Activated T-cell treated with anti-CD3 and anti-CD28 coated beads for 24 hours (primary cell): ENCODE measurements around the gene MAP3K2.
"Not testable (repeated sequence)": the region's sequence is repeated elsewhere in the genome, so short reads cannot be mapped to it uniquely, and the experiment has no call there.

ENCODE experiments used
- DNase-seq: peaks from one replicate; pipeline ENCODE4 v3.0.0-alpha.2; 2020; ENCODE audit warnings: low read depth

The MAP3K2 gene

DNA sequence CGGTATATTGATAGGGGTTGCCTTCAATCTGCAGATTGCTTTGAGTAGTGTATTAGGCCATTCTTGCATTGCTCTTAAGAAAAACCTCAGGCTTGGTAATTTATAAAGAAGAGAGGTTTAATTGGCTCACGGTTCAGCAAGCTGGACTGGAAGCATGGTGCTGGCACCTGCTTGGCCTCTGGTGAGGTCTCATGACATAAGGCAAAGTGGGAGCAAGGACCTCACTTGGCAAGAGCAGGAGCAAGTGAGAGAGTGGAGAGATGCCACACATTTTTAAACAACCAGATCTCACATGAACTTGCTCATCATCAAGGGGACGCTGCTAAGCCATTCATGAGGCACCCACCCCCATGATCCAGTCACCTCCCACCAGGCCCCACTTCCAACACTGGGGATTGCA lies 4.9 kb downstream of the MAP3K2 start:
- no peak for DNase-seq

GRCh38 chr2:127381762-127382161 lies 6.0 kb downstream of the MAP3K2 start:
- DNase-seq: peak; percentile 36

GRCh38 chr2:127379712-127380355 lies 7.9 kb downstream of the MAP3K2 start:
- no peak for DNase-seq

DNA sequence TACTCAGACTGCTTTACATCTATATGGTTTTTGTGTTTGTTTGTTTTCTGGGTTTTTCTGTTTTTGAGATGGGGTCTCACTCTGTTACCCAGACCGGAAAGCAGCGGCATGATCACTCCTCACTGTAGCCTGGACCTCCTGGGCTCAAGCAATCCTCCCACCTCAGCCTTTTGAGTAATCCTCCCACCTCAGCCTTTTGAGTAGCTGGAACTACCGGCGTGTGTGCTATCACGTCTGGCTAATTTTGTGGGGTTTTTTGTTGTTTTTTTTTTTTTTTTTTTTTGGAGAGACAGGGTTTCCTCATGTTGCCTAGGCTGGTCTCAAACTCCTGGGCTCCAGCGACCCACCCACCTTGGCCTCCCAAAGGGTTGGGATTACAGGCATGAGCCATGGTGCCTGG lies 9.1 kb downstream of the MAP3K2 start:
- no peak for DNase-seq

GRCh38 chr2:127377262-127377661 lies 10.5 kb downstream of the MAP3K2 start:
- no peak for DNase-seq

DNA sequence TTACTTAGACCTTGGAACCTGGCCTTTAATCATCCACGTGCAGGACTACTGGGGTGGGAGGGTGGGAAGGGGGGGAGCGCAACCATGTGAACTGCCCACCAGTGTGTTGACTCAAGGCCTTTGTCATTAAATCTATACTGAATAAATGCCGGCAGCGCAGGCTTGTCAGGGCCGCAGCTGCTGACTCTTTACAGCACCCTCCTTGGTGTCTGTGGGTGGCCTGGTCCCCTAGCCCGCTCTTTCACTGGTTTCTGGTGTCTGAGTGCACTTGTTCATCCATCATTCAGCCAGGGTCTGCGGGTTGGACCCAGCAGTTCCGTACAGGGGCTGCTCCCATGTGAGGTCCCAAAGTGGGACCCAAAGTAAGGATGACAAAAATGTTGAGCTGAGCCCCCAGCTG lies 11.5 kb downstream of the MAP3K2 start:
- no peak for DNase-seq

DNA sequence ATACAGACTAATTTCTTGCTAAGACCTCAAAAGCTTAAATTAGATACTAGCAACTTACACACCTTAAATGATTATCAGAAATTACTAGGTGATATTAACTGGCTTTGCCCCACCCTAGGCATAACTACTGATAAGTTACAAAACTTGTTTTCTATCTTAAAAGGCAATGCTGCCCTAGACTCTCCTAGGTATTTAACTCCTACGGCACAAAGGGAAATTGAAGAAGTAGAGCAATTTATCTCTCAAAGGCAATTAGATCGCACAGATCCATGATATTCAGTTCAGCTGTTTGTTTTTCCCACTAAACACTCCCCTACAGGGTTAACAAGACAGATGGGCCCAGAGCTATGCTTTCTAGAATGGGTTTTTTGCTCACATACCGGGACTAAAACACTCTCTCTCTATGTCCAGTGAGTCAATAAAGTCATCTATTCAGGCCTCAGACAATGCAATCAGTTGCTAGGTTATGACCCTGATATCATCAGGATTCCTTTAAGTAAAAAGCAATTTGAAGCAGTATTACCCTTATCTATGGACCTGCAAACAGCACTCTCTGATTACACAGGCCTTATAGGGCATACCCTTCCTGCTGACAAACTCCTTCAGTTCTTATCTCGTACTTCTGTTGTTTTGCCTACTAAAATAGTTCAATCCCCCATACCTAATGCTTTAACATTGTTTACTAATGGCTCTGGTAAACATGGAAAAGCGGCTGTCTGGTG lies 14.3 kb downstream of the MAP3K2 start:
- no peak for DNase-seq

DNA sequence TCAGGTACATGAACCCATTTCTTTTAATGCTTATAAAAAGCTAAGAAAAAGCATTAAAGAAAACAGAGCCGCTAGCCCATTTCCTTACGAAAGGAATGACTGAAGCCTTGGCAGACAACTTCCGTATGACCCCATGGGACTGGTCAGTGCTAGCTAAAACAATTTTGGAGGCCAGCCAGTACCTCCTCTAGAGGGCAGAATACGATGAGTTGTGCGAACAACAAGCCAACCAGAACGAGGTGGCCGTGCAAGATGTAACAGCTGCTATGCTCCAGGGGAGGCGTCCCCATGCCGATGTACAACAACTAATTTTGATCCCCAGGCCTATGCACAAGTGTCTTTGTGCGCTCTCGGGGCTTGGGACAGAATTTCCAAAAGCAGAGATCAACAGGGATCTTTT lies 16.7 kb downstream of the MAP3K2 start:
- DNase-seq: no peak

DNA sequence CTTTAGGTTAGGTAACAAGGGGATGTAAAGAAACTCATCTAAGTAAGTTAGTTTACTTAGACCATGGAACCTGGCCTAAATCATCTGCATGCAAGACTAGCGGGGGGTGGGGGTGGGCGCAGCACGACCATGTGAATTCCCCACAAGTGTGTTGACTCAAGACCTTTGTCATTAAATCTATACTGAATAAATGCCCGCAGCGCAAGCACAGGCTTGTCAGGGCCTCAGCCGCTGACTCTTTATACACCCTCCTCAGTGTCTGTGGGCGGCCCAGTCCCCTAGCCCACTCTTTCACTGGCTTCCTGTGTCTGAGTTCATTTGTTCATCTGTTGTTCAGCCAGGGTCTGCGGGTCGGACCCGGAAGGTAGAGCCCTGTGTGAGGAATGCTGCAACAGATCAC lies 17.8 kb downstream of the MAP3K2 start:
- no peak for DNase-seq

GRCh38 chr2:127365211-127365643 lies 22.5 kb downstream of the MAP3K2 start:
- DNase-seq: no peak

GRCh38 chr2:127362971-127363370 lies 24.8 kb downstream of the MAP3K2 start:
- no peak for DNase-seq

GRCh38 chr2:127361929-127362885 lies 25.6 kb downstream of the MAP3K2 start:
- DNase-seq: no peak

GRCh38 chr2:127360242-127360641 lies 27.5 kb downstream of the MAP3K2 start:
- no peak for DNase-seq

DNA sequence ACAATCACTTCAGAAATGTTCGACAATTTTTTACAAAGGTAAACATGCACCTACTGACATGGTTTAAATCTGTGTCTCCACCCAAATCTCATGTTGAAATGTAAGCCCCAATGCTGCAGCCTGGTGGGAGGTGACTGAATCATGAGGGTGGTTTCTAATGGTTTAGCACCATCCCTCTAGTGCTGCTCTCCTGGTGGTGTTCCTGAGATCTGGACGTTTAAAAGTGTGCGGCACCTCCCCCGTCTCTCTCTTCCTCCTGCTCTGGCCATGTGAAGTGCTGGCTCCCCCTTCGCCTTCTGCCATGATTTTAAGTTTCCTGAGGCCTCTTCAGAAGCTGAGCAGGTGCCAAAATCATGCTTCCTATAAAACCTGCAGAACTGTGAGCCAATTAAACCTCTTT lies 28.3 kb downstream of the MAP3K2 start:
- no peak for DNase-seq

DNA sequence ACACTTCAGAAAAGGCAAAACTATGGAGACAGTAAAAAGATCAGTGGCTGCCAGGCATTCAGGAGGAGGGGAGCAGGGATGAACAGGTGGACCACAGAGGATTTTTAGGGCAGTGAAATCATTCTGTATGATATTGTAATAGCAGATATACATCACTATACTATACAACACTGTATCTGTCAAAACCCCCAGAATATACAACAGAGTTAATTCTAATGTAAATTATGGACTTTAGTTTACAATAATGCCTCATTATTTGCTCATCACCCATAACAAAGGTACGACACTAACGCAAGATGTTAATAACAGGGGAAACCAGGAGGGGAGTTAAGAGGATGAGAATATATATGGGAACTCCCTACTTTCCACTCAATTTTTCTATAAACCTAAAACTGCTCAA lies 28.8 kb downstream of the MAP3K2 start:
- no peak for DNase-seq

DNA sequence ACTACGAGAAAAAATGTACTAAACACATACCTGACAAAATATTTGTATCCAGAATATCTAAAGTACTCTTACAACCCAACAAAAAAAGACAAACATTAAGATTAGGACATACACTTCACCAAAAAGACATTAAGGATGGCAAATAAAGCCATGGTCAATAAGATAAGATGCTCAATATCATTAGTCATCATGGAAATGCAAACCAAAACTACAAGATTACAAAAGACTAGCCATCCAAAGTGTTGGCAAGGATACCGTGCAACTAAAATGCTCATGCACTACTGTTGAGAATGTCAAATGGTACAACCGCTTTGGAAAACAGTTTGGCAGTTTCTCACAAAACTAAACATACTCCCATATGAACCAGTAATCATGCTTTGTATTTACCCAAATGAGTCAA lies 29.7 kb downstream of the MAP3K2 start:
- DNase-seq: no peak

- no peak for DNase-seq
Measured at GRCh38 chr2:127357591-127357990, 30.2 kb downstream of the MAP3K2 start.

DNA sequence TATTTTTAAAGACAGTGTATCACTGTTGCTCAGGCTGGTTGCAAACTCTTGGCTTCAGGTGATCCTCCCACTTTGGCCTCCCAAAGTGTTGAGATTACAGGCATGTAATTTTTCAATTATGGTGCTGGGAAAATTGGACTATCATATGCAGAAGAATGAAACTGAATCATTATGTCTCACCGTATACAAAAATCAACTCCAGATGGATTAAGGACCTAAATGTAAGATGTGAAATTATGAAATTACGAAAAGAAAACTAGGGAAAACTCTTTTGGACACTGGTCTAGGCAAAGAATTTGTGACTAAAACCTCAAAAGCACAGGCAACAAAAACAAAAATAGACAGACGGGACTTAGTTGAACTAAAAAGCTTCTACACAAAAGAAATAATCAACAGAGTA lies 31.2 kb downstream of the MAP3K2 start:
- no peak for DNase-seq

- no peak for DNase-seq
Measured at GRCh38 chr2:127355407-127356008, 32.3 kb downstream of the MAP3K2 start.

DNA sequence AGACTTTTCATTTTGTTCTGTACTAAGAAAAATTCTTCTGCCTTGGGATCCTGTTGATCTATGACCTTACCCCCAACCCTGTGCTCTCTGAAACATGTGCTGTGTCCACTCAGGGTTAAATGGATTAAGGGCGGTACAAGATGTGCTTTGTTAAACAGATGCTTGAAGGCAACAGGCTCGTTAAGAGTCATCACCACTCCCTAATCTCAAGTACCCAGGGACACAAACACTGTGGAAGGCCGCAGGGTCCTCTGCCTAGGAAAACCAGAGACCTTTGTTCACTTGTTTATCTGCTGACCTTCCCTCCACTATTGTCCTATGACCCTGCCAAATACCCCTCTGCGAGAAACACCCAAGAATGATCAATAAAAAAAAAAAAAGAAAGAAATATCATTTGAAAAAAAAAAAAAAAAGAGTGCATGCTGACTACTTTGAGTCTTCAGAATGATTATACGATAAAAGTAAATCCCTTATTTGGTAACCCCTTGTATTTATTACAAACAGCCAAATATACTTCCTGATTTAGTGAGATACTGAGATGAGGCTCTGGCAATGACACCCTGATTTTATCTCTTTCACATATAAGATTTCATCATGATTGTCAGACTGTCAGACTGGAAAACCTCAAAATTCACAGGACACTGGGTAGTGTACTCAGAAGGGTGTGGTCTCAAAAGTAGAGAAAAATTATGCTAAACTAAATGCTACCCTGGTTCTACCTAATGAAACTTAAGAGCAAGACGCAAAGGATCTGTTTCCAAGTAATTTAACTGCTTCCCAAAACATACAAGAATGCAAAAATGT lies 33.7 kb downstream of the MAP3K2 start:
- DNase-seq: not testable (repeated sequence)

DNA sequence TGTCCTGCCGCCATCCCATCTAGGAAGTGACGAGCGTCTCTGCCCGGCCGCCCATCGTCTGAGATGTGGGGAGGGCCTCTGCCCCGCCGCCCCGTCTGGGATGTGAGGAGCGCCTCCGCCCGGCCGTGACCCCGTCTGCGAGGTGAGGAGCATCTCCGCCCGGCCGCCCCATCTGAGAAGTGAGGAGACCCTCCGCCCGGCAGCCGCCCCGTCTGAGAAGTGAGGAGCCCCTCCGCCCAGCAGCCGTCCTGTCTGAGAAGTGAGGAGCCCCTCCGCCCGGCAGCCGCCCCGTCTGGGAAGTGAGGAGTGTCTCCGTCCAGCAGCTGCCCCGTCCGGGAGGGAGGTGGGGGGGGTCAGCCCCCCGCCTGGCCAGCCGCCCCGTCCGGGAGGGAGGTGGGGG lies 34.6 kb downstream of the MAP3K2 start:
- DNase-seq: not testable (repeated sequence)
